HG03066 (cell line): ENCODE measurements around the gene TBCC.

ENCODE experiments used
- ATAC-seq: cut with Tn5 transposase; IDR thresholded peaks from one replicate; pipeline ENCODE4 v1.9.1; 2021; ENCODE audit warnings: low read depth; ENCODE audit not compliant: unreplicated experiment

The TBCC gene

GRCh38 chr6:42702200-42702599 lies 43.7 kb downstream of the TBCC start:
- ATAC-seq, result no peak

- no peak for ATAC-seq
Measured at GRCh38 chr6:42698217-42698616, 47.7 kb downstream of the TBCC start.

GRCh38 chr6:42697268-42697655 lies 48.6 kb downstream of the TBCC start:
- ATAC-seq, result no peak

GRCh38 chr6:42696526-42697267 lies 49.2 kb downstream of the TBCC start:
- ATAC-seq, result no peak

- ATAC-seq, result no peak
Measured at GRCh38 chr6:42694586-42694985, 51.3 kb downstream of the TBCC start.
